HG03139 (cell line): ENCODE results near the gene SRRM2.
A peak's percentile ranks its signal among the peaks of the same experiment; 100 is the strongest.
"Not testable (repeated sequence)": the region's sequence is repeated elsewhere in the genome, so short reads cannot be mapped to it uniquely, and the experiment has no call there.

Experiments used
- ATAC-seq: cut with Tn5 transposase; IDR thresholded peaks from one replicate; pipeline ENCODE4 v1.9.1; 2021; ENCODE audit not compliant: unreplicated experiment

Gene SRRM2

DNA sequence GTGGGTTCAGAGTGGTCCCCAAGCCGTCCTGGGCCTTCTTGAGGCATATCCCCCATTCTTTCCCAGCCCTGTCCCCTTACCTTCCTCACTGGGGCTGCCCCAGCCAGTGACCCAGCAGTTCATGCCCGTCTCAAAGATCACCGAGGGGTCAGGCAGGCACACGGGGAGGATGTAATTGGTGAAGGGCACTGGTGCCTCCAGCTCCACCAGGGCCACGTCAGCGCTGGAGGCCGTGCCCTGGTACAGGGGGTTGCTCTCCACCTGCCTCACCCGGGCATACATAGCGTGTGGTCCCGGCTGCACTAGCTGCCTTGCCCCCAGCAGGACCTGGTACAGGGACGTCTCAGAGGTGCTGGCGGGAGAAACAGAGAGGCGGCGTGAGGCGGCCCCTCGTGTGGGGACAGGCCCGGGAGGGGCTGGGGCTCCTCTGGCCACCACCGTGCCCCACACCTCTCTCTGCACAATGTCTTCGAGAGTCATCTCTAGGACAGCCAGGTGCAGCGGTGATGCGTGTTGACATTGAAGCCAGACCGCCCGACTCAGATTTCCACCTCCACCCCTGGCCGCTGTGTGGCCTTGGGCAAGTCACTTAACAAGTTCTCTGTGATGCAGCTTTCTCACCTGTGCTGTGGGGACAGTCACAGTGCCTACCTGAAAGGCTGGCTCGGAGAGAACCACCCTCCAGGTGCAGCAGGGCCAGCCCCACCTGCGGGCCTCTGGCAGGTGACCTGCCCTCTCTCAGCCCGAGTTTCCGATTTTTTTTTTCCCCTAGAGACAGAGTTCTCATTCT lies 38.3 kb upstream of the SRRM2 start:
- no peak for ATAC-seq

DNA sequence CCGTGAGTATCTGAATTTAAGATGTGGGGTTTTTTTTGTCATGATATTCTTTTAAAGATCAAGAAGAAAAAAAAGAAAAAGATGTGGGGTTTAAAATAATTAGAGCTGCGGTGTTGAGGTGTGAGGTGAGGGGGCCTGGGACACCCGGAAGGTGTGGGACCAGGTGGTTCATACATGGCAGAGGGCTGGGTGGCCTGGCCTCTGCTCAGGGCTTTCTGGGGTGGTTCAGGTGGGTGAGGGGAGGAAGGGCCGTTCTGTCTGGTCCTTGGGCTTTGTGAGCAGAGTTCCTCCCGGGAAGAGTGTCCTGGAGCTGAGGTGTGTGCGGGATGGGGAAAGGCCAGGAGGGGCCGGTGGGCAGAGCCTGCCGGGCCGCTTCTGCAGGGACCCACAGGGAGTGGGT lies 37.4 kb upstream of the SRRM2 start:
- no peak for ATAC-seq

DNA sequence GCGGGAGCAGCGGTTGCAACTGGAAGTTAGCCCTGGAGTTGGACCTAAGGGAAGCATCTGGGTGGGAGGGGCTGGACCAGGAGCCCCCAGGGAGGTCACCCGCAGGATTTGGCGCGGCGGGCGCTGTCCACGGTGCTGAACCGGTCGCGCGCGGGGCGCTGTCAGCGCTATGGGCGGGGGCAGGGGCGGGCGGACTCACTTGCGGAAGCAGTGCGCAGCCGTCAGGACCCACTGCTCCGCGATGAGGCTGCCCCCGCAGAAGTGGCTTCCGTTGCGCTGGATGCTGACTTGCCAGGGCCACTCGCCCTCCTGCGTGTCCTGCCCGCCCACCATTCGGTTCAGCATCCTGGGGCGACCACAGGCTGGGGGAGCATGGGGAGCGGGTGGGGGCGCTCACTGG lies 36.9 kb upstream of the SRRM2 start:
- no peak for ATAC-seq

DNA sequence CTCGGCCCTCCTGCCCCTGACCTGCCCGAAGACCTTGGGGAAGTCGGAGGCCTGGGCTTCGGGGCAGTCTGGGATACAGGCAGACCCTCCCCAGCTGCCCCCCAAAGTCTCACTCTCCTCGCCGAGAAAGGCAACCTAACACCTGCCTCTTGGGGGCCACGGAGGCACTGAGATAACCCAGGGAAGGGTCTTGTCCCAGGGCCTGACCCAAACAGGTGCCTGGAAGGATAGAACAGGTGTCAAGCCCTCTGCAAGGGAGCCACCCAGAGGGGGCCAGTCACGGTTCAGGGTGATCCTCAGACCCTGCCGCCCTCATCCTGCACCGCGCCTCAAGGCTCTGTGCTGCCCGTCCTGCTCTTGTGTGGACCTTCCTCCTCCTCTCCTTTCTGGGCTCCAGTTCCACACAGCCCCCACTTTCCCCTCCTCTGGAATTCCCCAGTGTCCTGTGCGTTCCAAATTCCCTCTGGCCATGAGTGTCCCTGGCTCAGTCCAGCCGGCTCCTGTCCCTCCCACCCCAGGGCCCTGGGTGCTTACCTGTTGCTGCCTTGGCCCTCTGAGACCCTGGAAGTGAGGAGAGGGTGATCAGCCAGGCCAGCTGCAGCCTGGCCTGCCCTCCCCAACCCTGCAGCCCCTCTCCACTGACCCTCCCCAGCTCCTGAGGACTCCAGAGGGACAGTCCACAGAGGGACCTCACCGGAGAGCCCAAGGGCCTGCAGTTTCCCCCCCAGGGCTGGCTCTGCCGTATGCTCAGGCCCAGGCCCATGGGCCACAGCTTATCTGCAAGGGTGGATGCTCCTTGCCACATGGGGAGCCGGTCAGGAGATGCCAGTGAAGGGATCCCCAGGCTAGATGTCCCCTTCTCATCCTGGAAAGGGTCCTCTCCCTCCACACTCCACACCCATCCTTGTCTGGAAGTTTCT lies 36.2 kb upstream of the SRRM2 start:
- no peak for ATAC-seq

DNA sequence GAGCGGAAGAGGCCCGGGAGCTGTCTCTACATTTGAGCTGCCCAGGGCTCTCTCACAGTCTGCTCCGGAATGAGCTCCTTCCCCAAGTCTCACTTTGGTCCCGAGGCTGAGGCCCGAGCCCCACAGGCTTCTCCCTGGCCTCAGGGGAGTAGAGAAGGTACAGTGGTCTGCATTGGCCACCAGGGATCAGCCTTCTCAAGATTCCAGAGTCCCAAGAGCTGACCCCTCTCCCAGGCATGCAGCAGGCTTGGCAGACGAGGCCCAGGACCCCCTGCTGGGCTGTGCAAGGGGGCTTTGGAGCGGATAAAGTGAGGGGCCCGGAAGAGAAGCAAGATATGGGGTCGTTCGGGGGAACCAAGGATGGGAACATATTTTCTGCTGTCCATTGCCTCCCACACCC lies 35.5 kb upstream of the SRRM2 start:
- no peak for ATAC-seq

DNA sequence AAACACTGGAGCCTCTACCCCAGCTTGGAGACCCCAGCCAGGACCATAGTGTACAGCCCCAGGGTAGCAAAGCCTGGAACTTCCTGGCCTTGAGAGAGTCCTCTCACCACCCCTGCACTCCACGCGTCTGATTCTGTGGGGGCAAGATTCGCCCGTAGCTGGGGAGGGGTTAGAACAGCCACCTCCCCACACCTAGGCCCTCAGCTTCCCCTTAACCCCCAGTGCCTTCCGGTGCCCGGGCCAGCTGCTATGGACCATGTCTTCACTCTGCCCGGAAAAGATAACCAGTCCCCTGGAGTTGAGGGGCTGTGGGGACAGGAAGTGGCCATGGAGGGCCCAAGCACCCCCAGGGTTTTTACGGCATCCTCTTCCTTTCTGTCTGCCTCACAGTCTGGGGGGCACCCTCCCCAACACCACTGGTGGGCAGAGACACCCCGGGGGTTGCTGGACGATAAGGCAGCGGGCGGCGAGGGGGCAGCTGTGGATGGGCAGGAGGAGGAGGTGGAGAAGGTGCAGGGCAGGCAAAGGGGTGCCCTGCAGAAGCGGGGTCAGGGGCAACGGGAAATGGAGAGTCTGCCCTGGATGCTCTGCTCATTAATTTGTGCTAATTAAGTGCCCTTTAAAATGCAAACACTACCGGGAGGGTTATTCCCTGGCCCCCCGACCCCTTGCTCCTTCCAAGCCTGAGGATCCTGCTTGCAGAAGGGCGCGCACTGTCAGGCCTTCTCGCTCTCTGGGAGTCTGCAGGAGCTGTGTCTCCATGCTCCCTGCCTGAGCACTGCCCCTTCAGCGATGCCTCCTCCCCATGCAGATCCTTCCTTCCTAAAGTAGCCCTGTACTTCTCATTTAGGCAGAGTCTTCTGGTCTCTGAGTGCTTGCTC lies 34.8 kb upstream of the SRRM2 start:
- ATAC-seq, result no peak

DNA sequence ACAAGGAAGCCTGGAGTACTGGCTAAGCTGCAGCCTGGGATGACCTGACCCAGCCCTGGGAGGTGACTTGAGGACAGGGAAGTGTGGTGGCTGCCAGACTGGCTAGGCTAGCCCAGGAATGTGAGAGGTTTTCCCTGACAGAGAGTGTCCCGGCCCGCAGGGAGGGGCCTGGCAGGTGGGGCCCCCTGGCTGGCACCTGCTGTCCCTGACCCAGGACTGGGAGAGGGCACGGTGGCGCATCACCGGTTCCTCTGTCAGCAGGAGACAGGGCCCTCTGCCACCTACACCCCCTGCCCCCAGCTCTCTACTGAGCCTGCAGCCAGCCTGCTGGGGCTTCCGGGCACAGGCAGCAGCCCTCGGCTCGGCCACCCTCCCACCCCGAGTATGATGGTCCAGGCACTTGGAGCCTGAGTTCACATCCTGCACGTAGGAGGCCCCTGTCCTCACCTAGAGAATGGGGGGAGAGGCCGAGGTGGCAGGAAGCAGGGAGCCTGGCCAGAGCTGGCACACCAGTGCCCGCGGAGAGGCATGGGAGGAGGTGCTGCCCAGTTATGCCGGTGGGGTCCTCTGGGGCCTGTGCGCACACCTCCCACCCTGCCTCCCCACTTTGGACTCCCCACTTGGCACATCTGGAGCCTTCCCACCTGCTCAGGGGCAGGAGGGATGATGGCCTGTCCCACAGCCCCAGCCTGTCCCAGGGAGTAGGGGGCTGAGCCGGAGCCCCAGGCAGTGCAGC lies 32.9 kb upstream of the SRRM2 start:
- no peak for ATAC-seq

DNA sequence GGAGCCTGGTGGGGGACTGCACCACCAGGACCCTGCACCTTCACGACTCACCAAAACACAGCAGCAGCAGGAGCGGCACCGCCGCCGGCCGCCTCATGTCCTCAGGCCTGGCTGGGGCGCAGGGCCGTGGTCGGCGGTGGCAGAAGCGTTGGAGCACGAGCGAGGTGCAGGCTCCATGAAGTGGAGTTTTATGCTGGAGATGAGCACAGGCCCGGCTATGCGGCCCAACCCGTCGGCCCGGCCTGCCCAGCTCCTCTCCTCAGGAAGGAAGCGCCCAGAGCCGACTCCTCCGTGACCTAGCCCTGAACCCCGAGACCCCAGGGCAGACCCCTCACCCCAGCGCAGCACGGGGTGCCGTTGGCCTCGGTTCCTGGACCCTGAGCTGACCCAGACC lies 32.4 kb upstream of the SRRM2 start, which contains the start of gene PRSS27:
Gene PRSS27 (minus strand): TSS at position 161 of the 394 bp plus-strand sequence. CDS start 64 bp downstream, at position 97.
- no peak for ATAC-seq

DNA sequence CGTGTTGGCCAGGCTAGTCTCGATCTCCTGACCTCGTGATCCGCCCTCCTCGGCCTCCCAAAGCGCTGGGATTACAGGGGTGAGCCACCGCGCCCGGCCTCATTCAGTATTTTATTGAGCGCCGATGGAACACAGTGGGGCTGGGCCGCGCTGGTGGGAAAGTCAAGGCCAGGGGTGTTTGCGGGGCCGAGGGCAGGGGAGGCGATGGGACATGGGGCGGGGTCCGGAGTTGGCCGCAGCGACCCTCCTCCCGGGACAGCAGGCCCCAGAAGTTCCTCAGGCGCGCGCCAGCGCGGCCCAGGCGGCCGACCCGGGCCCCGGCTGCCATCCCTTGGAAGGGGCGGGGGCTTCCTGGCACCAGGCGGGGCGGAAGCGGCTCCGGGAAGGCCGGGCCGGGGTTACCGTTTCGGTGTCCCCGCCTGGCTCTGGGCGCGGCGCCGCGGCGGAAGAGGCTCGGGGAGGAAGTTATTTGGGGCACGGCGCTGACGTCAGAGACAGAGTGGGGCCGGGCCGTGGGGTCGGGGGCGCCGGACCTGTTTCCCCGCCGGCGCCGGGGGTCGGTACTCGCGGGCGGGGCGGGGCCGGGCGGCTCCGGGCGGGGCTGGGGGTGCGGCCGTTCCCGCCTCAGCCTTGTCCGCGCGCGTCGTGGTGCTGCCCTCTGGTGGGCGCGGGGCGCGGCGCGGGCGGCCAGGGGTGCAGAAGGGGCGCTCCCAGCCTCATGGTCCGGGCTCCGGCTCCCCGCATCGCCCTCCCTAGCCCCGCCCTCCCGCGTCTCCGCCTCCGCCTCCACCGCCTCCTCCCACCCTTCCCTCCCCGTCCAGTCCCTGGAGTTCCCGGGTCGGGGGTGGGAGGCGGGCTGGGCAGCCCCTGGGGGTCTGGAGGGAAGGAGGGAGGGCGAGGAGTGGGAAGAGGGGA lies 31.5 kb upstream of the SRRM2 start:
- peak; percentile 71 for ATAC-seq

DNA sequence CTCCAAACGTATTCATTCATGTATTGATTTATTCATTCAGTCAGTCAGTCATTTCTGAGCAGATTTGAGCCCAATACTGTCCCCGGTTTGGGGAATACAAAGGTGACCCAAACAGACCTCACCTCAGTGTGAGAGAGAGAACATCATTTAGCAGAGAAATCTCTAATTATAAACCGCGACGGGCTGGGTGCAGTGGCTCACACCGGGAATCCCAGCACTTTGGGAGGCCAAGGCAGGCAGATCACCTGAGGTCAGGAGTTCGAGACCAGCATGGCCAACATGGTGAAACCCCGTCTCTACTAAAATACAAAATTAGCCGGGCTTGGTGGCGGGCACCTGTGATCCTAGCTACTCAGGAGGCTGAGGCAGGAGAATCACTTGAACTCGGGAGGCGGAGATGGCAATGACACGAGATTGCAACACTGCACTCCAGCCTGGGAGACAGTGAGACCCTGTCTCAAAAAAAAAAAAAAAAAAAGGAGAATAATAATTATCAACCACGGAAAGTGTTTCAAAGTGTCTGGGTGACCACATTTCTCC lies 30.7 kb upstream of the SRRM2 start:
- not testable (repeated sequence) for ATAC-seq

DNA sequence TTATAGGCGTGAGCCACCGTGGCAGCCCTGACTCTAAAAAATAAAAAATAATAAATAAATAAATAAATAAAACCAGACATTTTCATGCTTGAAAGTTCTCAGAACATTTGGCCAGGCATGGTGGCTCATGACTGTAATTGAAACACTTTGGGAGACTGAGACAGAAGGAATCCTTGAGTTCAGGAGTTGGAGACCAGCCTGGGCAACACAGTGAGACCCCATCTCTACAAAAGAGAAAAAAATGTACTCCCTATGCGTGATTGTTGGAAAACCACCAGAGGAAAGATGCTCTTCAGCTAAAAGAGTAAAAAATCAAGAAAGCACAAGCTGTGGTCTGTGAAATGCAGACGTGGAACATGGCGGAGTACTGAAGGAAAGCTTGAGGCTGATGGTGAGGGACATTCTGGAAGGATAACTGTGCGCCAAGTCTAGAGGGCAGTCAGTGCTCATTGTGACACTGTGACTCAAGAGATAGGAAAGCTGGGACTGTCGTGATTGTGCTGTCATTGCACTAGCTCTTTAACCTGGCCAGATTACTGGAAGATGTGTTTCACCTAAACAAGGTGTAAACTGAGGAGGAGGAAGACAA lies 28.3 kb upstream of the SRRM2 start:
- ATAC-seq, result no peak

DNA sequence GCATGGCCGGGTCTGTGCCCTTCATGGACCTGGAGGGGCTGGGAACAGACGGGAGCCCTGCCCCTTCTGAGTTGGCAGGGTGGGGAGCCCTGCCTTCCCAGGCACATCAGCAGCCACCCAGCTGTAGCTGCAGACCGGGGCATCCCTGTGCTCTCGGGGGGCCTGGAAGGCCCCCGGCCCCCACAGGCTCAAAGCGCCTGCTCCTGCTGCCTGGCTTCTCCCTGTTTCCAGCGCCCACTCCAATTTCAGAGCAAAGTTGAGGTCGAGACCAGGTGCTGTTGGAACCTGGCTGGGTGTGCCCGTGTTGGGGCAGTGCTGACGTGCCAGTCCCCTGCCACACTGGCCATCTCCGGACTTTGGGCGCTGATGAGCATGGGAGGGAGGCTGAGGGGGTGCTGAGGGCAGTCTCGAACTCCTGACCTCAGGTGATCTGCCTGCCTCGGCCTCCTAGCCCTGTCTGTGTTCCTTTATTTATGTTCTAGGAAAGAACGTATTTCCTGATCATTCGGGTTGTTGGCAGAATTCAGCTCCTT lies 27.6 kb upstream of the SRRM2 start:
- no peak for ATAC-seq

DNA sequence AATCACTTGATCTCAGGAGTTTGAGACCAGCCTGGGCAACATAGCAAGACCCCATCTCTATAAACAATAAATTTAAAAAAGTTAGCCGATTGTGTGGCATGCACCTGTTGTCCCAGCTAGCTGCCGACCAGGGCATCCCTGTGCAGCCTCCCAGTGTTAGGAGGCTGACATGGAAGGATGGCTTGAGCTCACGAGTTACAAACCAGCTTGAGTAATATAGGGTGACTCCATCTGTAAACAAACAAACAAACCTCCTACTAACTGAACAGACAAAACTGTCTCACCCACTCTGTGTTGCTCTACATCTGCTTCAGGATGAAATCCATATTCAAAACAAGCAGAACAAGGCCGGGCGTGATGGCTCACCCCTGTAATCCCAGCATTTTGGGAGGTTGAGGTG lies 25.5 kb upstream of the SRRM2 start:
- no peak for ATAC-seq

DNA sequence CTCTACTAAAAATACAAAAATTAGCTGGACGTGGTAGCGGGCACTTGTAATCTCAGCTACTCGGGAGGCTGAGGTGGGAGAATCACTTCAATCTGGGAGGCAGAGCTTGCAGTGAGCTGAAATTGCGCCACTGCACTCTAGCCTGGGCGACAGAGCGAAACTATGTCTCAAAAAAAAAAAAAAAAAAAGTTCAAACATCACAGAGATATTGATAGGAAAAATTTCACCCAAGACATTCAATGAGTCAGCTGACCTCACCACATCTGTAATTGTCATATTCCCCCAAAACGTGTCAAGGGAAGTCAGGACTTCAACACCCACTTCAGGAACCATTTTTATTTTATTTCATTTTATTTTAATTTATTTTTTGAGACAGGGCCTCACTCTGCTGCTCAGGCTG lies 24.4 kb upstream of the SRRM2 start:
- ATAC-seq, result no peak

DNA sequence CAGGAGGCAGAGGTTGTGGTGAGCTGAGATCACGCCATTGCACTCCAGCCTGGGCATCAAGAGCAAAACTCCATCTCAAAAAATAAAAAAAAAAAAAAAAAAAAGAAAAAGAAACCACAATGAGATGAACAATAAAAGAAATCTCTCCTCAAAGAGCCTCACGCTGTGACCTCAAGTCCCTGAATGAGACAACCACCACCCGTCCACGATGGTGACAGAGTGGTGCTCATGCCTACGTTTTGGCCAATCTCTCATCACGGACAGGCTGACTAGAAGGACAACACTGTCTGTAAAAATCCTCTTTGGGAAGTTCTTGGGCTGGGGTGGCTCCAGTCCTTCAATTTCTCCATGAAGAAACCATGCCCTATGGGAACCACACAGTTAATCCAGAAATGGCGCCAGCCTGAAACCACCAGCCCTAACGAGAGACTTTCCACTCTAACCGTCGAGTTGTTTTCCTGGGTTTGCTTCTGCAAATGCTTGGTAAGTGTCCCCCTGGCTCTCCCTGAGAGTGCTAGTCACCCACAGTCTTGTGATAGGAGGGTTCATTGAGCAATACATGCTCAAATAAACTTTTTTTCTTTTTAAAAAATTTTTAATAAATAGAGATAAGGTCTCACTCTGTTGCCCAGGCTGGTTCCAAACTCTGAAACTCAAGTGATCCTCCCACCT lies 17.5 kb upstream of the SRRM2 start:
- ATAC-seq, result no peak

DNA sequence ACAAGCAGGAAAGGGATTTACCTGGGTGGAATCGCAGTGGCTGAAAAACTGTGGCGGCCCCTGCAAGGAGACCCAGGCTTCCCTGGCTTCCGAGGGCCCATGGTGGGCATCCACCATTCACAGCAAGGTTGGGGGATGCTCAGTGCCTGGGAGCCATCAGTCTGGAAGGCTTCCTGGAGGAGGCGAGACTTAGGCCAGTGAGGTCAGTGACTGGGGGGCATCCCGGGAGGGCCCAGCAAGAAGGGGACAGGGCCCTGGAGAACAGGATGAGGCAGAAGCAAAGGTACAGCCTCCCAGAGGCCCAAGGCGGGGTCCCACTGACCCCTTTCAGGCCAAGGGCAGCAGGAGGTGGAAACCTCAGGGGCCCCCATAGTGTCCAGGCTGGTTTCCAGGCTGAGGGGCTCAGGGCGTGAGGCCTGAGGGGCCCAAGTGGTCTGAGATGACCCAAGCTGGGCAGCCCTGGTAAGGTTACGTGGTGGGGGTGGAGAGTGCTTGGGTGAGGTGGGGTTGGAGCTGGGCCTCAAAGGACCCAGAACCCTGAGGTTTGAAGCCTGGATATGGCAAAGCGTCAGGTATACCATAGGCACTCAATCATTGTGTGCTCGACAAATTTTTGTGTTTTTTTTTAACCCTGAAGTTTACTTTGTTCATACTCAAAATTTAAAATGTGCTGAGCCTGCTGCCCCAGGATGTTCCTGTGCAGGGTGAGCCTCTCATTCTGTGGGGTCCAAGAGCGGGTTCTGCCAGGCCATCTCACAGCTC lies 15.8 kb upstream of the SRRM2 start:
- ATAC-seq, result no peak

DNA sequence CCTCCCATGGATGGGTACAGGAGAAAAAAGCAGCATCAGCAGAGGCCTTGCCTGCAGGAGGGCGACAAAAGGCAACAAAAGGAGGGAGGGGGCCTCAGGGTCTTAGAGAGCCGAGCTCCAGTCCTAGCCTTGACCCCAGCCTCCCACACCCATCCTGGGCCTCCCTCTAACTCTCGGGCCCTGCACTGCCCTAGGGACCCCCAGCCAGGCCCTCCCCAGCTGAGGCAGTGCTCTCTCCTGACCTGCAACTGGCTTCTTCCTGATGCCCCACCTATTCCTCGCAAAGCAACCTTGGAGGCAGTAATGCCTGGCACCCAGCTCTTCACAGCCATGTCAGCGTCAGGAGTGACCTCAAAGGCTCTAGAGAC lies 15.2 kb upstream of the SRRM2 start:
- no peak for ATAC-seq
